Stimulated activated CD4-positive, alpha-beta T cell treated with anti-CD3 and anti-CD28 coated beads, Interleukin-4, amount 100 ng/mL, for 1 hour (primary cell): ENCODE results near the gene KIF26B.
"Not testable (repeated sequence)": the region's sequence is repeated elsewhere in the genome, so short reads cannot be mapped to it uniquely, and the experiment has no call there.

Experiments used
- DNase-seq: peaks from one replicate; pipeline ENCODE4 v3.0.0-alpha.2; 2020

Gene KIF26B

GRCh38 chr1:245728035-245728434 lies 573.2 kb downstream of the KIF26B start:
- DNase-seq: not testable (repeated sequence)

- no peak for DNase-seq
These were observed 576.0 kb downstream of the KIF26B start for GRCh38 chr1:245730801-245731200.

GRCh38 chr1:245740336-245740735 lies 585.6 kb downstream of the KIF26B start:
- not testable (repeated sequence) for DNase-seq

- no peak for DNase-seq
These were observed 588.1 kb downstream of the KIF26B start for GRCh38 chr1:245742896-245743295.

GRCh38 chr1:245748240-245748639 lies 593.5 kb downstream of the KIF26B start:
- DNase-seq: no peak

GRCh38 chr1:245748646-245749045 lies 593.9 kb downstream of the KIF26B start:
- DNase-seq: no peak

- no peak for DNase-seq
These were observed 594.3 kb downstream of the KIF26B start for GRCh38 chr1:245749053-245749452.

- DNase-seq: no peak
These were observed 595.5 kb downstream of the KIF26B start for GRCh38 chr1:245750261-245750660.

GRCh38 chr1:245751116-245751515 lies 596.3 kb downstream of the KIF26B start:
- no peak for DNase-seq

GRCh38 chr1:245751726-245752470 lies 597.1 kb downstream of the KIF26B start:
- DNase-seq: no peak

GRCh38 chr1:245752561-245752960 lies 597.8 kb downstream of the KIF26B start:
- DNase-seq: no peak

GRCh38 chr1:245753807-245754206 lies 599.0 kb downstream of the KIF26B start:
- no peak for DNase-seq

GRCh38 chr1:245754463-245754961 lies 599.7 kb downstream of the KIF26B start:
- DNase-seq: no peak
